SK-N-SH (cell line): ENCODE results near the gene KCTD11. TPM values are rescaled to one million over a fixed set of nuclear protein-coding genes. Genes with fewer than 3 reads are reported as not detected.
"Not testable (repeated sequence)": the region's sequence is repeated elsewhere in the genome, so short reads cannot be mapped to it uniquely, and the experiment has no call there.

ENCODE experiments used
- CTCF ChIA-PET: fragments of 300-600, 350-600 bp; formaldehyde crosslinking; extraction: SDS; loops from one replicate; lab custom pipeline; 2021; lab: Yijun Ruan, JAX
- POLR2A ChIA-PET: fragments of 350-600 bp; sonication (Branson Sonifier 250); formaldehyde crosslinking; extraction: SDS; loops from one replicate; lab custom pipeline; 2020; ENCODE audit warnings: antibody characterized with exemption, inconsistent platforms; lab: Yijun Ruan, JAX
- DNase-seq: peaks from one replicate; pipeline ENCODE4 v3.0.0; 2012
- H2AFZ ChIP-seq: fragments of 200-600 bp; sonication (generic); 2 replicates; pipeline ENCODE4 v1.8.1; 2016; ENCODE audit warnings: antibody characterized with exemption, mild to moderate bottlenecking, low read depth
- H3F3A ChIP-seq: fragments of 200-600 bp; sonication (generic); replicated peaks from 2 replicates; pipeline ENCODE3; 2016; ENCODE audit warnings: antibody characterized with exemption, mild to moderate bottlenecking; ENCODE audit not compliant: insufficient read depth
- H3K27ac ChIP-seq, 2 experiments: fragments of 200-500 bp in 1 of 2; fragments of 200-600 bp in 1 of 2; sonication (Bioruptor generic) in 1 of 2; sonication (generic), shearing (Covaris generic) in 1 of 2; 2 replicates each; pipeline versions ENCODE4 v1.5.1 to v1.6.1; 2014 to 2016; ENCODE audit warnings: low read depth in 2 of 2, inconsistent platforms in 1 of 2, low read length in 1 of 2, mild to moderate bottlenecking in 1 of 2, mixed read lengths in 1 of 2
- H3K27me3 ChIP-seq: fragments of 200-600 bp; sonication (generic), shearing (Covaris generic); 2 replicates; pipeline ENCODE4 v1.6.1; 2016; ENCODE audit warnings: mixed run types; ENCODE audit not compliant: insufficient read depth
- H3K36me3 ChIP-seq, 2 experiments: fragments of 200-500 bp in 1 of 2; fragments of 200-600 bp in 1 of 2; sonication (Bioruptor generic) in 1 of 2; sonication (generic) in 1 of 2; replicated peaks in 1 of 2; 2 replicates each; pipeline versions ENCODE3 to v1.5.1; 2014 to 2016; ENCODE audit warnings: low read length in 1 of 2, mild to moderate bottlenecking in 1 of 2; ENCODE audit not compliant: insufficient read depth in 2 of 2, control insufficient read depth in 1 of 2
- H3K4me1 ChIP-seq, 2 experiments: fragments of 200-500 bp in 1 of 2; fragments of 200-600 bp in 1 of 2; sonication (Bioruptor generic) in 1 of 2; sonication (generic), shearing (Covaris generic) in 1 of 2; 2 replicates each; pipeline versions ENCODE4 v1.5.1 to v1.6.1; 2014 to 2016; ENCODE audit warnings: low read depth in 1 of 2, low read length in 1 of 2, mixed run types in 1 of 2; ENCODE audit not compliant: insufficient read depth in 2 of 2, control insufficient read depth in 1 of 2
- H3K4me2 ChIP-seq: fragments of 200-600 bp; sonication (generic), shearing (Covaris generic); 2 replicates; pipeline ENCODE4 v1.6.1; 2017; ENCODE audit warnings: mixed run types
- H3K4me3 ChIP-seq, 2 experiments: fragments of 200-500 bp in 1 of 2; fragments of 200-600 bp in 1 of 2; sonication (Bioruptor generic) in 1 of 2; sonication (generic), shearing (Covaris generic) in 1 of 2; 2 replicates each; pipeline versions ENCODE4 v1.5.1 to v1.8.1; 2014 to 2016; ENCODE audit warnings: low read depth in 2 of 2, inconsistent platforms in 1 of 2, low read length in 1 of 2, mild to moderate bottlenecking in 1 of 2, mixed read lengths in 1 of 2, moderate library complexity in 1 of 2
- H3K79me2 ChIP-seq: fragments of 200-600 bp; sonication (generic); 2 replicates; pipeline ENCODE4 v1.8.1; 2017; ENCODE audit warnings: mild to moderate bottlenecking; ENCODE audit not compliant: insufficient read depth
- H3K9ac ChIP-seq: fragments of 200-600 bp; sonication (generic); 2 replicates; pipeline ENCODE4 v1.6.1; 2017; ENCODE audit warnings: mixed run types
- H3K9me2 ChIP-seq: fragments of 200-600 bp; sonication (generic); 2 replicates; pipeline ENCODE4 v1.6.1; 2017; ENCODE audit warnings: mixed run types
- H3K9me3 ChIP-seq: fragments of 200-600 bp; sonication (generic); 2 replicates; pipeline ENCODE4 v1.6.1; 2017; ENCODE audit warnings: mixed run types, mild to moderate bottlenecking, moderate library complexity
- H4K20me1 ChIP-seq: fragments of 200-600 bp; sonication (generic); 2 replicates; pipeline ENCODE4 v1.6.1; 2017; ENCODE audit warnings: mild to moderate bottlenecking, mixed run types; ENCODE audit not compliant: insufficient read depth
- ELF1 ChIP-seq: IDR thresholded peaks from 2 replicates; pipeline ENCODE4 v1.4.0; 2012
- GABPA ChIP-seq: IDR thresholded peaks from 2 replicates; pipeline ENCODE4 v1.4.0; 2012; ENCODE audit warnings: low read depth, mild to moderate bottlenecking
- JUND ChIP-seq: IDR thresholded peaks from 2 replicates; pipeline ENCODE4 v1.4.0; 2012
- NRF1 ChIP-seq: IDR thresholded peaks from 2 replicates; pipeline ENCODE4 v1.6.1; 2012; ENCODE audit warnings: low read depth, mild to moderate bottlenecking, low read length
- REST ChIP-seq: IDR thresholded peaks from 2 replicates; pipeline ENCODE4 v1.6.1; 2012; ENCODE audit warnings: mild to moderate bottlenecking, low read depth, low read length, moderate library complexity
- USF1 ChIP-seq: IDR thresholded peaks from 2 replicates; pipeline ENCODE4 v1.4.0; 2012; ENCODE audit warnings: low read depth, borderline replicate concordance
- WGBS: methylation state at CpG from one replicate; pipeline ENCODE4 v1.1.6; 2017; ENCODE audit warnings: low lambda C conversion rate; 5-methylcytosine and 5-hydroxymethylcytosine counted together
- polyA plus RNA-seq, 3 experiments: library from polyadenylated mRNA; depleted of rRNA; stranded (reverse); fragments of >200 nt; gene quantifications; 2 replicates each; pipeline ENCODE4 v1.2.3, GENCODE V29; 2012

Gene KCTD11
- polyA plus RNA-seq, 1 of the 3 experiments (the other 2 are of a cell fraction): 9.5 TPM

- Histone ChIP-seq H3K27me3 (peaks cover 2% of the 10 kb centered on the region; the same call in 1 of the 2 replicates), H3K27ac (no peak overlapping the region), H3K4me1 (peaks cover 3 to 13% of the 10 kb centered on the region in 2 experiments; a peak in 2 of 4 replicates), H2AFZ (no peak overlapping the region), H3K4me2 (no peak overlapping the region), H3K9me3 (no peaks in the 10 kb centered on the region), H3K4me3 (no peak overlapping the region), H3K36me3 (no peaks in the 10 kb centered on the region), H4K20me1 (no peaks in the 10 kb centered on the region), H3K9ac (no peak overlapping the region), H3F3A (no peaks in the 10 kb centered on the region), H3K79me2 (peaks cover 17% of the 10 kb centered on the region; the same call in 1 of the 2 replicates), H3K9me2 (no peaks in the 10 kb centered on the region)
- 51% methylated on average over 2 of the region's 7 CpGs for WGBS
- POLR2A ChIA-PET: no interaction called here
- TF ChIP-seq USF1 (no peak), REST (no peak), NRF1 (no peak), GABPA (no peak), ELF1 (no peak), JUND (no peak)
- DNase-seq: no peak
- CTCF ChIA-PET: no interaction called here
These were observed 19.9 kb upstream of the KCTD11 start for GRCh38 chr17:7332111-7332510.

- POLR2A ChIA-PET: not testable (repeated sequence)
These were observed 19.3 kb upstream of the KCTD11 start for GRCh38 chr17:7332600-7333069.

More at GRCh38 chr17:7332600-7333069, 19.3 kb upstream of the KCTD11 start:
- H3K9me3 ChIP-seq, H3K9me2 ChIP-seq, H4K20me1 ChIP-seq, H3K36me3 ChIP-seq, H2AFZ ChIP-seq, H3F3A ChIP-seq, H3K27me3 ChIP-seq, H3K4me3 ChIP-seq, DNase-seq, H3K27ac ChIP-seq, H3K4me2 ChIP-seq, H3K9ac ChIP-seq, CTCF ChIA-PET: not testable (repeated sequence)
- Histone ChIP-seq H3K79me2 (peaks cover 13% of the 10 kb centered on the region; the same call in 1 of the 2 replicates), H3K4me1 (peaks cover 3 to 10% of the 10 kb centered on the region in 2 experiments; a peak in 2 of 4 replicates)
- WGBS: 77% methylated on average over 14 of the region's 14 CpGs
